ENCODE data around the gene TREH.
"Not testable (repeated sequence)": the region's sequence is repeated elsewhere in the genome, so short reads cannot be mapped to it uniquely, and the experiment has no call there.

DNA sequence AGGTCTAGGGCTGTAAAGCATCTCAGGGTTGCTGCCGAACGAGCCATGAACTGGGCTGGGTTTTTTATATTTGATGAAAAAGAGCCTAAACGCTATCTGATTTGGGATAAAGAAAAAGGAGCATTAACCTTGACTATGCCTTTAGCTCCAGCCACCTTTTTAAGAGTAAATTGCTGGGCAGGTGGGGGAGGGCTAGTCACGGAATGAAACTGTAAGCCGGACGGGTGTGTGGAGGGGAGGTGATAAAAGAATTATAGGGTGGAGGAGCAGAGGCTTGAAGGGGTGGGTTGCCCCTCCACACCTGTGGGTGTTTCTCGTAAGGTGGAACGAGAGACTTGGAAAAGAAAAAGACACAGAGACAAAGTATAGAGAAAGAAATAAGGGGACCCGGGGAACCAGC is 41.3 kb upstream of the TREH start:
- not testable (repeated sequence) for TF ChIP-seq POLR2A, CTCF (IDR thresholded peaks at IDR 0.05)

Data from sigmoid colon (tissue), 3 donors.